Measurements from ENCODE around the gene CNOT6L. TPM values are rescaled to one million over a fixed set of nuclear protein-coding genes. Genes with fewer than 3 reads are reported as not detected.

Gene CNOT6L
- total RNA-seq, 2 experiments from 2014 or later = 160 to 164 TPM

DNA sequence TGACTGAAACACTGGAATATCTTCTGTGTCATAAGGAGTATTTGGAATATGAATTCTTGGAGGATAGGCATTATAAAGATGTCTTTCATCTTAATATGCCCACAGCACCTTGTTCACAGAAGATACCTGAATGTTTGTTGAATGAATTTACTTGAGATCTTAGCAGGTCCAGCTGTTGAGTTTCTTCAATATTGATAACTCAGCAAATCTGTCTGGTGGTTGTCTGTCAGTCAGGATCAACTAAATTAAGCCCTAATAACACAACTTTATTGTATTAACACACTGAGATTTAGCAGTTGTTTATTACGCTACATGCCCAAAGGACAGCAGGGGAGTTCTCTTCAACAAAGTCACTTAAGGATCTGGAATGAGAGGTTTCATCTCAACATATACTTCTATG is 106.5 kb downstream of the CNOT6L start:
- POLR2A ChIA-PET = no interaction called here
- no peaks in the 10 kb centered on the region for H3K27me3 Mint-ChIP-seq
- no peak overlapping the region for H3K27ac Mint-ChIP-seq
- no peak for DNase-seq
- peaks cover 46% of the 10 kb centered on the region for H3K36me3 Mint-ChIP-seq
- no peak overlapping the region for H3K4me3 Mint-ChIP-seq
- peaks cover 35% of the 10 kb centered on the region for H3K4me1 Mint-ChIP-seq
- no peak for ATAC-seq (ENCODE audit: low read depth)
- H3K9me3 Mint-ChIP-seq = peaks cover 5% of the 10 kb centered on the region

GRCh38 chr4:77711469-77711868 is 107.7 kb downstream of the CNOT6L start:
- no peak for DNase-seq
- Mint-ChIP-seq H3K27me3 (no peaks in the 10 kb centered on the region), H3K4me3 (no peak overlapping the region), H3K36me3 (peaks cover 42% of the 10 kb centered on the region), H3K4me1 (peaks cover 33% of the 10 kb centered on the region), H3K9me3 (peaks cover 5% of the 10 kb centered on the region), H3K27ac (no peak overlapping the region)
- no peak for ATAC-seq (ENCODE audit: low read depth)
- POLR2A ChIA-PET = no interaction called here

- peaks cover 5% of the 10 kb centered on the region for H3K9me3 Mint-ChIP-seq
- H3K36me3 Mint-ChIP-seq = peaks cover 40% of the 10 kb centered on the region
- H3K27ac Mint-ChIP-seq = no peak overlapping the region
- H3K4me3 Mint-ChIP-seq = no peak overlapping the region
- no peak for DNase-seq
- no peaks in the 10 kb centered on the region for H3K27me3 Mint-ChIP-seq
- POLR2A ChIA-PET = no interaction called here
- peaks cover 25% of the 10 kb centered on the region for H3K4me1 Mint-ChIP-seq
- no peak for ATAC-seq (ENCODE audit: low read depth)
Observed at GRCh38 chr4:77710684-77711083, 108.5 kb downstream of the CNOT6L start.

DNA sequence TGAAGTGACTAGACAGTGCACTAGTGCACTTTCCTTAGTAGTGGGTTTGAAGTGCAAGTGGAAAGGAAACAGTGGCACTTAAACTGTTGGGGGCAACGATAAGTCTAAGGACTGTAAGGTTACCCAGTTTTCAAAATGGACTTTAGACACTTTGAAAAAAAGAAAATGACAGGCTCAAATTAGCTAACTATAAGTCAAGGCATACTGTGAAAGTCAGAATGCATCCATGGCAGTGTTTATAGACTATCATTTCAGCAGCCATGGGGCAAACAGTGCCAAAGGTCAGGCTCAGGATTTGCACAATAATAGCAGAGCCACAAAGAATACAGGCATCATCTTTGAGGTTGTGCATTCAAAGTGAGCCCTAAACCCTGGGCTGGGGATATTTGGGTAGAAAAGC is 109.1 kb downstream of the CNOT6L start:
- Mint-ChIP-seq H3K4me3 (no peak overlapping the region), H3K36me3 (peaks cover 38% of the 10 kb centered on the region), H3K9me3 (peaks cover 5% of the 10 kb centered on the region), H3K27me3 (no peaks in the 10 kb centered on the region), H3K27ac (no peak overlapping the region), H3K4me1 (peaks cover 22% of the 10 kb centered on the region)
- POLR2A ChIA-PET = no interaction called here
- ATAC-seq (ENCODE audit: low read depth) = no peak
- DNase-seq = no peak

DNA sequence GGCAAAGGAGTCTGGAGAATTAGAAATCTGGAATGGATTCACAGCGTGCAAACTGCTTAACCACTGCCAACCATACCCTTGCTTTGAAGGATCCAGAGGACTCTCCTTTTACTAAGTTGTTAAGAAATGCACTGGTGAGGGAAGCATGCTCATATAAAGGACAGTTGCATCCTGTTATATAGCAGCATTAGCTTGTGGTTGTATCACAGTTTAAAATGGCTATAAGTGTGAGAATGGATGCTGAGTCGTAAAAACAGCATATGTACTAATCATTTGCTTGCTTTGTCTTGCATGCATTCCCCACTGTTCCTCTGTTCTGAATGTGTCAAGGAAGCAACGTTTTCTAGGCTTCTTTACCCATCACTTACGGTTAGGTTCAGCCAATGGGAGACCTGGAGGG is 112.5 kb downstream of the CNOT6L start:
- ATAC-seq (ENCODE audit: low read depth) (no peak), DNase-seq (no peak)
- Mint-ChIP-seq H3K4me3 (no peak overlapping the region), H3K36me3 (peaks cover 19% of the 10 kb centered on the region), H3K4me1 (peaks cover 6% of the 10 kb centered on the region), H3K27me3 (peaks cover 3% of the 10 kb centered on the region), H3K9me3 (no peaks in the 10 kb centered on the region), H3K27ac (no peak overlapping the region)
- POLR2A ChIA-PET = no interaction called here

DNA sequence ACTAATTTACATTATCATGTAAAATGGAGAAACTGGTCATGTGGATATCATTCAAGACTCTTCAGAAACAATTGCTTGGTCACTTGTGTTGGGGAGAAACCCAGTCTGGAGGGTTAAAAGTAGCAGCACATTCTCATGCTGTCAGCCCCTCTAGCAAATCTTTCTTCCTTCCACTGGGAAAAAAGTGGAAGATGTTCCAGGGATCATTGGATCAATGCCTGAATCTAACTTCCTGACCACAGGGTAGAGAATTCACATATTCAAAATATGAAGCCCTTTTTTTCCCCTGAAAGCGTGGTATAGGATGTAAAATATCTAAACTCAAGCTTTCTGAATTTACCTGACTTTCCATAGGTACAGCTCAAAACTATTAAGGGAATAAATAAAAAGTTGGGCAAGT is 115.5 kb downstream of the CNOT6L start:
- POLR2A ChIA-PET = no interaction called here
- Mint-ChIP-seq H3K36me3 (peaks cover 3% of the 10 kb centered on the region), H3K4me1 (peaks cover 6% of the 10 kb centered on the region), H3K27ac (no peak overlapping the region), H3K27me3 (peaks cover 4% of the 10 kb centered on the region), H3K9me3 (no peaks in the 10 kb centered on the region), H3K4me3 (no peak overlapping the region)
- no peak for DNase-seq
- no peak for ATAC-seq (ENCODE audit: low read depth)

DNA sequence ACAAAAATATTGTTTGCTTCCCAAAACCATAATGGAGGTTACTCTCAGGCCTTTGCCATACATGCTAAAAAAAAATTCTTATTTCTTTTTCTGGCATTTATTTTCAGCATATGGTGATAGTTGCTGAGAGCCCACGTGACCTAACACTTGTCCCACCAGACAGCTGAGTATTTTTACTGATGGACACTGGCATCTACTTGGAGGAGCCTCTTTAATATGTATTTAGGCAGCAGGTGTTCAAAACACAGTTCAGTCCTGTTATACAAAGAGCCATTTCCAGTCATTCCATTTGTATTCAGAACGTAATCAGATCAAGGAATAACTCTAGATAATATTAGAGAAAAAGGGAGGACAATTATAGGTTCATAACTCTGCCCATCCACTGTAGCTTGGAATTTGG is 118.0 kb downstream of the CNOT6L start:
- H3K4me3 Mint-ChIP-seq = no peak overlapping the region
- H3K36me3 Mint-ChIP-seq = no peaks in the 10 kb centered on the region
- no peaks in the 10 kb centered on the region for H3K9me3 Mint-ChIP-seq
- POLR2A ChIA-PET = no interaction called here
- no peak for DNase-seq
- peaks cover 6% of the 10 kb centered on the region for H3K27me3 Mint-ChIP-seq
- ATAC-seq (ENCODE audit: low read depth) = no peak
- H3K27ac Mint-ChIP-seq = no peak overlapping the region
- H3K4me1 Mint-ChIP-seq = no peaks in the 10 kb centered on the region

GRCh38 chr4:77699731-77700210 is 119.4 kb downstream of the CNOT6L start:
- no peak for ATAC-seq (ENCODE audit: low read depth)
- POLR2A ChIA-PET = no interaction called here
- Mint-ChIP-seq H3K4me3 (no peak overlapping the region), H3K9me3 (no peaks in the 10 kb centered on the region), H3K27ac (no peak overlapping the region), H3K27me3 (peaks cover 6% of the 10 kb centered on the region), H3K36me3 (no peaks in the 10 kb centered on the region), H3K4me1 (no peaks in the 10 kb centered on the region)
- DNase-seq = no peak

DNA sequence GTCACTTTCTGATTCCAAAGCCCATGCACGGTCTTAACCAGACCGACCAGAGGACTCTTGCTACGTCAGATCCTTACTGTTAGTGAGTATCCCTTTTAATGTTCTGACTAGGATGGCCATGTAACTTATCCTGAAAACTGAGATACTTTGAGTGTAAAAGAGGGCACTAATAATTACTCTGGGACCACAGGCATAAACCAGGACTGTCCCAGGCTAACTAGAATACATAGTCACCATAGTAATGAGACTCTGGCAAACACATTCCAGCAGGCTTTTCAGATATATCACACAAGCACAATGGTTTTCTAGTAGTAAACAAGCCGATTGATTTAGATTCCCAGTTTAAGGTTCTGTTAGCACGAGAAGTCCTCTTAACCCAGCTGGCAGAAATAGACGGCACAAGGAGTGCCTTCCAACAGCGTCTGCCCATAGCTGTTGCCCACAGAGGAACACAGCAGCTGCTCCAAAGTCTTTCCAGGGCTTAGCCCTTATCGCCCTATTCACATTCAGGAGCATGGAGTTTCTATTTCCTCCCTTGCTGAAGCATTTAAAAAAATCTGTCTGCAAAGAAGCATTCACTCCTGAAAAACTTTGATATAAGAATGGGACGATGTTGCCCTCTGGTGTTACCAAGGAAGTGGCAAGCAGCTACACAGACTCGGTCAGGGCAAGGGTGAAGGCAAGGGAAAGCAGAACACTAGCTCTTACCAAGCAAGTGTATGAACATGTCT is 121.1 kb downstream of the CNOT6L start:
- POLR2A ChIA-PET = interaction anchor here (0.9 kb wide), 1 partner anchor 10 kb away, joined by 4 read pairs; no protein-coding TSS in a partner anchor
- ATAC-seq (ENCODE audit: low read depth) = peak; percentile 61

GRCh38 chr4:77695774-77696173 is 123.4 kb downstream of the CNOT6L start:
- POLR2A ChIA-PET = no interaction called here
- Mint-ChIP-seq H3K36me3 (no peaks in the 10 kb centered on the region), H3K27me3 (peaks cover 2% of the 10 kb centered on the region)

More for the DNA sequence above, 121.1 kb downstream of the CNOT6L start:
- no peaks in the 10 kb centered on the region for H3K9me3 Mint-ChIP-seq
- no peaks in the 10 kb centered on the region for H3K36me3 Mint-ChIP-seq
- no peak overlapping the region for H3K27ac Mint-ChIP-seq
- no peaks in the 10 kb centered on the region for H3K4me1 Mint-ChIP-seq
- no peak overlapping the region for H3K4me3 Mint-ChIP-seq
- peaks cover 6% of the 10 kb centered on the region for H3K27me3 Mint-ChIP-seq
- DNase-seq = no peak

DNA sequence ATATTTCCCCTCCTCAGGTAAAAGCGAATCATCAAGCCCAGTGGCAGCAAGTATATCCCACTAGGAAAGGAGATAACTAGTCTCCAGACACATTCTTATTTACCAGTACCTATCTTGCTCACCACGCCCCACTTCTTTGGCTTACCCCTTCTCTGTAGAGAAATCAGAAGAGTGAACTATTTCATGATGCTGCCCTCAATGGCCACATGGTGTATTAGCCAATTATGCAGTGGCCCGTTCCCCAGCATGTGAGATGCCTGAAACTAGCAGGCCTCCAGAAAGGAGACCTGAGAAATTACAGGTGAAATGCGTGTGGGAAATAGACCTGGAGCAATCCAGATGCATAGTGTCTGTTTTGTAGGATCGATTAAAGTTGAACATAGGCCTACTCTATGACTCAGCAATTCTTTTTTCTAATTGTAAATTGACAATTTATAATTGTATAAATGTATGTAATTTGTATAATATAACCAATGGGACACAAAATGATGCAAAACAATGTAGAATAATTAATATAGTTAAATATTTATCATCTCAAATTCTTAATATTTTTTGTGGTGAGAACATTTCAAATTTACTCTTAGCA is 126.2 kb downstream of the CNOT6L start:
- Mint-ChIP-seq H3K4me1 (no peaks in the 10 kb centered on the region), H3K4me3 (no peak overlapping the region), H3K27me3 (peaks cover 2% of the 10 kb centered on the region), H3K27ac (no peak overlapping the region), H3K9me3 (no peaks in the 10 kb centered on the region), H3K36me3 (no peaks in the 10 kb centered on the region)
- ATAC-seq (ENCODE audit: low read depth) (no peak), DNase-seq (no peak)
- POLR2A ChIA-PET = no interaction called here

More at GRCh38 chr4:77695774-77696173, 123.4 kb downstream of the CNOT6L start:
- Mint-ChIP-seq H3K9me3 (no peaks in the 10 kb centered on the region), H3K4me1 (no peaks in the 10 kb centered on the region), H3K4me3 (no peak overlapping the region), H3K27ac (no peak overlapping the region)
- ATAC-seq (ENCODE audit: low read depth) (no peak), DNase-seq (no peak)

GRCh38 chr4:77681792-77682191 is 137.4 kb downstream of the CNOT6L start:
- Mint-ChIP-seq H3K36me3 (no peaks in the 10 kb centered on the region), H3K9me3 (peaks cover 3% of the 10 kb centered on the region), H3K4me1 (no peaks in the 10 kb centered on the region), H3K4me3 (no peak overlapping the region), H3K27me3 (peaks cover 16% of the 10 kb centered on the region), H3K27ac (no peak overlapping the region)
- no peak for DNase-seq
- POLR2A ChIA-PET = no interaction called here
- no peak for ATAC-seq (ENCODE audit: low read depth)

DNA sequence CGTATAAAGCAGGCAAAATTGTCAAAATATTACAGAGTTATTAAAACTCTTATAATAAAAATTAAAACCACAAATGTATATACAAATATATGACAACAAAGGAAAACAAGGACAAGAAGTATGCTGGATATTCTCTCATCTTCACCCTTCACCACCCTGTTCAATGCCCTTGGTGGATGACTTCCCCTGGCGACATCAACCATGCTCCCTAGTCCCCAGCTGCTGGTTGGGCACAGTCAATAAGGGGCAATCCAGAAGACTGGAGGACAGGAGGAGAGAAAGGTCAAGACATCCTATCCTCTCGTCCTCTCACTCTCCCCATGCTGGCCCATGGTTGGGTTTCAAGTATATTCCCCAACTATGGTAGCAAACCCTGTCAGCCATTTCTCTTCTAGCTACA is 142.3 kb downstream of the CNOT6L start:
- H3K27ac Mint-ChIP-seq = no peak overlapping the region
- H3K4me1 Mint-ChIP-seq = no peaks in the 10 kb centered on the region
- ATAC-seq (ENCODE audit: low read depth) (no peak), DNase-seq (no peak)
- H3K27me3 Mint-ChIP-seq = peaks cover 16% of the 10 kb centered on the region
- no peaks in the 10 kb centered on the region for H3K36me3 Mint-ChIP-seq
- H3K9me3 Mint-ChIP-seq = peaks cover 4% of the 10 kb centered on the region
- POLR2A ChIA-PET = no interaction called here
- H3K4me3 Mint-ChIP-seq = no peak overlapping the region

GRCh38 chr4:77671051-77671450 is 148.1 kb downstream of the CNOT6L start:
- Mint-ChIP-seq H3K36me3 (no peaks in the 10 kb centered on the region), H3K4me1 (no peaks in the 10 kb centered on the region), H3K4me3 (no peak overlapping the region), H3K27me3 (no peaks in the 10 kb centered on the region), H3K27ac (no peak overlapping the region), H3K9me3 (no peaks in the 10 kb centered on the region)
- DNase-seq (no peak), ATAC-seq (ENCODE audit: low read depth) (no peak)
- POLR2A ChIA-PET = no interaction called here
